K562 (cell line): ENCODE results near the gene SCARF1. TPM values are rescaled to one million over a fixed set of nuclear protein-coding genes. Genes with fewer than 3 reads are reported as not detected.

Source experiments
- ATAC-seq: fragments of 200-7000 bp; cut with Tn5 transposase; 3 replicates; pipeline ENCODE4 v1.9.1; 2020; ENCODE audit warnings: moderate library complexity
- BruUV-seq: library from RNA; stranded (reverse); fragments of 400-500 nt; replicated peaks from 2 replicates; lab custom pipeline; 2021; lab: Mats Ljungman, UMichigan
- CTCF ChIA-PET: fragments of 300-600 bp; formaldehyde crosslinking; extraction: SDS; loops from one replicate; lab custom pipeline; 2021; ENCODE audit warnings: low intra/inter-chr PET ratio; lab: Yijun Ruan, JAX
- POLR2A ChIA-PET: fragments of 300-600, 350-650 bp; sonication (Branson Sonifier 250); formaldehyde crosslinking; extraction: SDS; loops from one replicate; lab custom pipeline; 2021; ENCODE audit warnings: antibody characterized with exemption, inconsistent platforms; lab: Yijun Ruan, JAX
- DNase-seq, 4 experiments: peaks; one replicate each; pipeline versions ENCODE4 v3.0.0 to v3.0.0-alpha.2; 2011 to 2018; ENCODE audit warnings: low spot score in 3 of 4, mixed read lengths in 3 of 4; ENCODE audit errors: extremely low read depth in 1 of 4
- FAIRE-seq: peaks from 2 replicates; lab custom pipeline; 2011; peaks lifted over from hg19 to GRCh38; lab: Jason Lieb, UNC
- H2AFZ ChIP-seq: 2 replicates; pipeline ENCODE4 v1.6.0; 2011; ENCODE audit warnings: low read depth, low read length, control low read depth, inconsistent platforms
- H3K27ac ChIP-seq: fragments of 200-600 bp; 3 replicates; pipeline ENCODE4 v1.8.0; 2011; ENCODE audit warnings: low read depth, mild to moderate bottlenecking, control low read depth, inconsistent platforms, low read length, moderate library complexity, mixed read lengths; ENCODE audit errors: extremely low read depth
- H3K27me3 ChIP-seq, 2 experiments: fragments of 300-600 bp in 1 of 2; 2 replicates in 1 of 2; 3 replicates in 1 of 2; pipeline versions ENCODE4 v1.6.0 to v1.8.0; 2011; ENCODE audit warnings: inconsistent platforms in 2 of 2, low read length in 2 of 2, mild to moderate bottlenecking in 1 of 2, mixed read lengths in 1 of 2, moderate library complexity in 1 of 2; ENCODE audit not compliant: control insufficient read depth in 2 of 2, insufficient read depth in 2 of 2
- H3K36me3 ChIP-seq: fragments of 300-600 bp; 3 replicates; pipeline ENCODE4 v1.8.0; 2011; ENCODE audit warnings: mild to moderate bottlenecking, low read length, inconsistent platforms; ENCODE audit not compliant: control insufficient read depth, insufficient read depth
- H3K4me1 ChIP-seq, 2 experiments: fragments of 200-600 bp in 1 of 2; replicated peaks in 1 of 2; 2 replicates in 1 of 2; 3 replicates in 1 of 2; pipeline versions ENCODE4 v1.5.1 to v1.8.0; 2011; ENCODE audit warnings: inconsistent platforms in 2 of 2, low read length in 2 of 2, mild to moderate bottlenecking in 1 of 2, mixed read lengths in 1 of 2, moderate library complexity in 1 of 2; ENCODE audit not compliant: control insufficient read depth in 2 of 2, insufficient read depth in 2 of 2
- H3K4me2 ChIP-seq: 2 replicates; pipeline ENCODE4 v1.6.1; 2011; ENCODE audit warnings: low read length, control low read depth, inconsistent platforms, mixed read lengths; ENCODE audit not compliant: insufficient read depth
- H3K4me3 ChIP-seq: fragments of 200-600 bp; sonication (generic), shearing (Covaris generic); 2 replicates; pipeline ENCODE4 v1.5.1; 2016; ENCODE audit warnings: control low read depth, inconsistent platforms
- H3K79me2 ChIP-seq: fragments of 200-600 bp; 3 replicates; pipeline ENCODE4 v1.8.0; 2011; ENCODE audit warnings: low read length, inconsistent platforms; ENCODE audit not compliant: control insufficient read depth, insufficient read depth
- H3K9ac ChIP-seq, 2 experiments: 2 replicates each; pipeline versions ENCODE4 v1.6.0 to v1.6.1; 2011; ENCODE audit warnings: low read depth in 2 of 2, low read length in 2 of 2, control low read depth in 1 of 2, inconsistent platforms in 1 of 2, mild to moderate bottlenecking in 1 of 2, mixed read lengths in 1 of 2; ENCODE audit not compliant: insufficient read depth in 1 of 2
- H3K9me1 ChIP-seq: one replicate; pipeline ENCODE4 v1.6.0; 2011; ENCODE audit warnings: inconsistent platforms, mild to moderate bottlenecking, low read length, moderate library complexity; ENCODE audit not compliant: control insufficient read depth, insufficient read depth
- H3K9me3 ChIP-seq: replicated peaks from 2 replicates; pipeline ENCODE4 v1.5.1; 2011; ENCODE audit warnings: low read depth, low read length, inconsistent platforms; ENCODE audit not compliant: control insufficient read depth, insufficient read depth
- H4K20me1 ChIP-seq: replicated peaks from 2 replicates; pipeline ENCODE4 v1.6.1; 2011; ENCODE audit warnings: low read length, inconsistent platforms, mixed read lengths; ENCODE audit not compliant: control insufficient read depth, insufficient read depth
- FOXK1 ChIP-seq: sonication (generic); formaldehyde crosslinking; IDR thresholded peaks from 2 replicates; pipeline ENCODE4 v1.8.0; 2022; ENCODE audit warnings: missing genetic modification reagents, mild to moderate bottlenecking, borderline replicate concordance
- KDM1A ChIP-seq, 2 experiments: fragments of 450-650 bp; IDR thresholded peaks; 2 replicates each; pipeline ENCODE4 v1.6.1; 2016; ENCODE audit warnings: mild to moderate bottlenecking in 2 of 2
- NFRKB ChIP-seq: fragments of 450-650 bp; IDR thresholded peaks from 2 replicates; pipeline ENCODE4 v1.6.1; 2016; ENCODE audit warnings: low read depth
- NR2C1 ChIP-seq, 2 experiments: fragments of 450-650 bp; IDR thresholded peaks; 2 replicates each; pipeline ENCODE4 v1.6.1; 2017; ENCODE audit warnings: mild to moderate bottlenecking in 2 of 2, antibody characterized with exemption in 1 of 2, inconsistent platforms in 1 of 2, missing compliant biosample characterization in 1 of 2, missing genetic modification characterization in 1 of 2
- ZNF121 ChIP-seq: sonication (generic); formaldehyde crosslinking; conservative IDR thresholded peaks from 2 replicates; pipeline ENCODE4 v1.8.0; 2022; ENCODE audit warnings: missing genetic modification reagents
- ZNF217 ChIP-seq: sonication (generic); formaldehyde crosslinking; IDR thresholded peaks from 2 replicates; pipeline ENCODE4 v1.8.0; 2022; ENCODE audit warnings: mild to moderate bottlenecking, missing genetic modification reagents
- WGBS: fragments of 100-300 bp; shearing (Covaris generic); methylation state at CpG from one replicate; pipeline ENCODE4 v1.1.6; 2016; ENCODE audit warnings: low coverage, mixed read lengths; ENCODE audit not compliant: insufficient coverage; ENCODE audit errors: missing lambda C conversion rate; 5-methylcytosine and 5-hydroxymethylcytosine counted together
- in situ Hi-C: fragments of 300-500 bp; cut with MboI; formaldehyde crosslinking; loops from 4 replicates; pipeline ENCODE4 v1.15.0; 2018; ENCODE audit warnings: inconsistent platforms, mixed read lengths
- intact Hi-C: fragments of 100-400 bp; cut with micrococcal nuclease; formaldehyde crosslinking; loops from 2 replicates; pipeline ENCODE4 v1.14.2; 2022
- polyA plus RNA-seq, 8 experiments: library from polyadenylated mRNA; depleted of rRNA in 4 of 8; stranded (reverse) in 5 of 8; unstranded in 3 of 8; fragments of >200 nt; fragmentation: Nextera tagmentation in 2 of 8; fragmentation: Illumina TruSeq in 1 of 8; extraction: Ambion mirVana in 2 of 8; extraction: Trizol in 1 of 8; gene quantifications; 2 replicates each; pipeline versions ENCODE4 v1.2.1 to v1.2.3, GENCODE V29; 2011 to 2014; ENCODE audit warnings: inconsistent platforms in 1 of 8, missing spikeins in 1 of 8
- total RNA-seq, 7 experiments: library from RNA; depleted of rRNA in 6 of 7; stranded (reverse); fragments of >200 nt in 6 of 7; fragmentation: Illumina TruSeq in 2 of 7; extraction: Trizol in 2 of 7; gene quantifications; 2 replicates each; pipeline versions ENCODE4 v1.2.1 to v1.2.3, GENCODE V29; 2011 to 2021; ENCODE audit warnings: low replicate concordance in 1 of 7
- TF ChIP-seq, protein P1 (sequence below): fragments of 250-450 bp; sonication (Bioruptor Pico); IDR thresholded peaks from 2 replicates; pipeline ENCODE4 v1.4.0; 2020; ENCODE audit warnings: mild to moderate bottlenecking, moderate library complexity

The SCARF1 gene
- total and polyA plus RNA-seq, 9 of the 15 experiments (the other 6 are each of a cell fraction or from before 2014, with no cell fraction given) = 0.04 to 2.1 (median 0.63) TPM

DNA sequence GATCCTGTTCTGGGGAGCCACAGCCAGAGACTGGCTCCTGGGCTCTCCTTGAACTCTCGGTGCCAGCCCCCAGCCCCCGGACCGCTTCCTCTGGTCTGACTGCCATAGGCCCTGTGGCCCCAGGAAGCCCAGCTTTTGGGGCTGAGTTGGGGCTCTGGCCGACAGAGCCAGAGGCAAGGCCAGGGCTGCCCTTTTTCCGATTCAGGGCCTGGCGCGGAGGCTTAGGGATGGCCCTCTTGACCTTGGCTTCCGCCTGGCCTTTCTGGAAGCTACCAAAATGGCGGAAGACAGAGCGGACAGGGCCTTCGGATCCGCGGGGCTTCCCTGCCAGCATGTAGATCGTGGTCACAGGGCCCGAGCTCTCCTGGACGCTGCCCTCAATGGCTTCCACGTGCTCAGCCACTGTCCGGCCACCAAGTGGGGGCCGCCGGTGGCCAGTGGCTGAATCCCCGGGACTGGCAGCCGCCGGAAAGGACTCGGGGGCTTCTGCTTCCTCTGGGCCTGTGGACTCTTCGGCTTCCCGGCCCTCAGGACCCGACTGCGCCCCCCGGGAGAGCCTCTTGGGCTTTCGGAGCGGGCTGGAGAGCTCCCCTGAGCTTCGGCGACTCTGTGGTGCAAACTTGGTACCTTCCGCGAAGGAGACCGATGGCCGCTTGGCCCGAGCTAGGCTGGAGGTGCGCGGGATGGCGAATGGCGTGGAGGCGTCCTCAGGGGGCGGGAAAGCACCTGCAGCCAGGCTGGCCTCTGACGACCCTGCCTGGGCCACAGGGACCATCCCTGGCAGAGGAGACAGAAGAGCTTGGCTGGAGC lies 10.5 kb downstream of the SCARF1 start:
- Histone ChIP-seq H3K9ac (no peak overlapping the region), H3K4me2 (no peak overlapping the region), H3K79me2 (no peaks in the 10 kb centered on the region), H2AFZ (no peak overlapping the region), H3K9me1 (no peaks in the 10 kb centered on the region), H3K36me3 (no peaks in the 10 kb centered on the region), H3K27ac (no peak overlapping the region), H3K4me1 (peaks cover 0 to 24% of the 10 kb centered on the region in 2 experiments; a peak in 3 of 5 replicates), H3K4me3 (no peak overlapping the region), H4K20me1 (no peaks in the 10 kb centered on the region), H3K27me3 (no peaks in the 10 kb centered on the region), H3K9me3 (no peaks in the 10 kb centered on the region)
- BruUV-seq = no TSS peak
- intact Hi-C loops (no loop called here), in situ Hi-C loops (no loop called here)
- no peak for TF ChIP-seq NR2C1 (IDR thresholded peaks at IDR 0.05)
- 0 out of 2 replicates have a peak, but pooled peaks have one; percentile 16 for TF ChIP-seq NR2C1 (tag; IDR thresholded peaks at IDR 0.05)
- TF ChIP-seq FOXK1 (CRISPR knock-in tag) = no peak
- FAIRE-seq = no peak
- no peak for ATAC-seq
- DNase-seq = no peak
- WGBS = 76% methylated on average over 12 of the region's 45 CpGs
- ChIA-PET CTCF (interaction anchor here (0.6 kb wide), 1 partner anchor 129 kb away, joined by 3 read pairs; no protein-coding TSS in a partner anchor), POLR2A (interaction anchor here (0.7 to 0.8 kb wide), 2 partner anchors 9 to 12 kb away, joined by 3 read pairs; no protein-coding TSS in a partner anchor)

DNA sequence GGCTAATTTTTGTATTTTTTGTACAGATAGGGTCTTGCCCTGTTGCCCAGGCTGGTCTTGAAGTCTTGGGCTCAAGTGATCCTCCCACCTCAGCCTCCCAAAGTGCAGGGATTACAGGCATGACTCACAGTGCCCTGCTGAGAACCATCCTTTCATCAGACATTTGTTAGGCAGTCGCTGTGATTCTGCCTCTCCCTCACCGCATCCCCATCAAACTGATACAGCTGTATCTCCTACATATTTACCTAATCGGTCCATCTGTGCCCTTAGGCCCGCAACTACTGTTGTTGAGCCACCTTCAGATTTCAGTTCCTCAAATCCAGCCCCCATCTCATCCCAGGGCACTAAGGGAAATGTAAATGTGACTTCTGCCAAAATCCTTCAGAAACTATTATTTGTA lies 14.9 kb downstream of the SCARF1 start:
- BruUV-seq = no TSS peak
- in situ Hi-C loops (no loop called here), intact Hi-C loops (no loop called here)
- FAIRE-seq (no peak), ATAC-seq (no peak), DNase-seq (no peak)
- no peak overlapping the region for H3K4me2 ChIP-seq
- no peak for TF ChIP-seq ZNF217 (CRISPR knock-in tag)
- TF ChIP-seq NFRKB = no peak
- TF ChIP-seq, protein P1, sequence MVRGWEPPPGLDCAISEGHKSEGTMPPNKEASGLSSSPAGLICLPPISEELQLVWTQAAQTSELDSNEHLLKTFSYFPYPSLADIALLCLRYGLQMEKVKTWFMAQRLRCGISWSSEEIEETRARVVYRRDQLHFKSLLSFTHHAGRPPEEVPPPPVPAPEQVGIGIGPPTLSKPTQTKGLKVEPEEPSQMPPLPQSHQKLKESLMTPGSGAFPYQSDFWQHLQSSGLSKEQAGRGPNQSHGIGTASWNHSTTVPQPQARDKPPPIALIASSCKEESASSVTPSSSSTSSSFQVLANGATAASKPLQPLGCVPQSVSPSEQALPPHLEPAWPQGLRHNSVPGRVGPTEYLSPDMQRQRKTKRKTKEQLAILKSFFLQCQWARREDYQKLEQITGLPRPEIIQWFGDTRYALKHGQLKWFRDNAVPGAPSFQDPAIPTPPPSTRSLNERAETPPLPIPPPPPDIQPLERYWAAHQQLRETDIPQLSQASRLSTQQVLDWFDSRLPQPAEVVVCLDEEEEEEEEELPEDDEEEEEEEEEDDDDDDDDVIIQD (CRISPR knock-in tag) = no peak
- peak; percentile 32; the same call in 1 of the 2 replicates for TF ChIP-seq ZNF121 (CRISPR knock-in tag)
- TF ChIP-seq KDM1A (IDR thresholded peaks at IDR 0.05) = peak; percentile 38 to 41; a peak in 2 of 4 replicates
- no peak overlapping the region for H3K27ac ChIP-seq
- 20% methylated on average over 4 of the region's 4 CpGs for WGBS
- no peaks in the 10 kb centered on the region for H3K9me3 ChIP-seq
- no peaks in the 10 kb centered on the region for H4K20me1 ChIP-seq
- H3K79me2 ChIP-seq = no peaks in the 10 kb centered on the region
- H2AFZ ChIP-seq = no peak overlapping the region
- H3K4me1 ChIP-seq = peaks cover 9 to 35% of the 10 kb centered on the region in 2 experiments
- H3K9ac ChIP-seq = no peak overlapping the region
- H3K9me1 ChIP-seq = no peaks in the 10 kb centered on the region
- H3K4me3 ChIP-seq = no peak overlapping the region
- CTCF ChIA-PET = interaction anchor here (2.1 kb wide), 1 partner anchor 56 kb away, joined by 8 read pairs; no protein-coding TSS in a partner anchor
- no peaks in the 10 kb centered on the region for H3K27me3 ChIP-seq
- POLR2A ChIA-PET = interaction anchor here (0.7 to 1.7 kb wide), 5 partner anchors 11 to 1030 kb away, joined by 3 to 6 read pairs (median 4); partner anchors contain the start of gene INPP5K
- no peaks in the 10 kb centered on the region for H3K36me3 ChIP-seq
